K562 (cell line): ENCODE results near the gene MMP17. TPM values are rescaled to one million over a fixed set of nuclear protein-coding genes. Genes with fewer than 3 reads are reported as not detected.

ENCODE experiments used
- ATAC-seq: fragments of 200-7000 bp; cut with Tn5 transposase; 3 replicates; pipeline ENCODE4 v1.9.1; 2020; ENCODE audit warnings: moderate library complexity
- BruUV-seq: library from RNA; stranded (reverse); fragments of 400-500 nt; replicated peaks from 2 replicates; lab custom pipeline; 2021; lab: Mats Ljungman, UMichigan
- CTCF ChIA-PET: fragments of 300-600 bp; formaldehyde crosslinking; extraction: SDS; loops from one replicate; lab custom pipeline; 2021; ENCODE audit warnings: low intra/inter-chr PET ratio; lab: Yijun Ruan, JAX
- POLR2A ChIA-PET: fragments of 300-600, 350-650 bp; sonication (Branson Sonifier 250); formaldehyde crosslinking; extraction: SDS; loops from one replicate; lab custom pipeline; 2021; ENCODE audit warnings: antibody characterized with exemption, inconsistent platforms; lab: Yijun Ruan, JAX
- DNase-seq, 4 experiments: peaks; one replicate each; pipeline versions ENCODE4 v3.0.0 to v3.0.0-alpha.2; 2011 to 2018; ENCODE audit warnings: low spot score in 3 of 4, mixed read lengths in 3 of 4; ENCODE audit errors: extremely low read depth in 1 of 4
- FAIRE-seq: peaks from 2 replicates; lab custom pipeline; 2011; peaks lifted over from hg19 to GRCh38; lab: Jason Lieb, UNC
- H2AFZ ChIP-seq: 2 replicates; pipeline ENCODE4 v1.6.0; 2011; ENCODE audit warnings: low read depth, low read length, control low read depth, inconsistent platforms
- H3K27ac ChIP-seq: fragments of 200-600 bp; 3 replicates; pipeline ENCODE4 v1.8.0; 2011; ENCODE audit warnings: low read depth, mild to moderate bottlenecking, control low read depth, inconsistent platforms, low read length, moderate library complexity, mixed read lengths; ENCODE audit errors: extremely low read depth
- H3K27me3 ChIP-seq, 2 experiments: fragments of 300-600 bp in 1 of 2; 2 replicates in 1 of 2; 3 replicates in 1 of 2; pipeline versions ENCODE4 v1.6.0 to v1.8.0; 2011; ENCODE audit warnings: inconsistent platforms in 2 of 2, low read length in 2 of 2, mild to moderate bottlenecking in 1 of 2, mixed read lengths in 1 of 2, moderate library complexity in 1 of 2; ENCODE audit not compliant: control insufficient read depth in 2 of 2, insufficient read depth in 2 of 2
- H3K36me3 ChIP-seq: fragments of 300-600 bp; 3 replicates; pipeline ENCODE4 v1.8.0; 2011; ENCODE audit warnings: mild to moderate bottlenecking, low read length, inconsistent platforms; ENCODE audit not compliant: control insufficient read depth, insufficient read depth
- H3K4me1 ChIP-seq, 2 experiments: fragments of 200-600 bp in 1 of 2; replicated peaks in 1 of 2; 2 replicates in 1 of 2; 3 replicates in 1 of 2; pipeline versions ENCODE4 v1.5.1 to v1.8.0; 2011; ENCODE audit warnings: inconsistent platforms in 2 of 2, low read length in 2 of 2, mild to moderate bottlenecking in 1 of 2, mixed read lengths in 1 of 2, moderate library complexity in 1 of 2; ENCODE audit not compliant: control insufficient read depth in 2 of 2, insufficient read depth in 2 of 2
- H3K4me2 ChIP-seq: 2 replicates; pipeline ENCODE4 v1.6.1; 2011; ENCODE audit warnings: low read length, control low read depth, inconsistent platforms, mixed read lengths; ENCODE audit not compliant: insufficient read depth
- H3K4me3 ChIP-seq: fragments of 200-600 bp; sonication (generic), shearing (Covaris generic); 2 replicates; pipeline ENCODE4 v1.5.1; 2016; ENCODE audit warnings: control low read depth, inconsistent platforms
- H3K79me2 ChIP-seq: fragments of 200-600 bp; 3 replicates; pipeline ENCODE4 v1.8.0; 2011; ENCODE audit warnings: low read length, inconsistent platforms; ENCODE audit not compliant: control insufficient read depth, insufficient read depth
- H3K9ac ChIP-seq, 2 experiments: 2 replicates each; pipeline versions ENCODE4 v1.6.0 to v1.6.1; 2011; ENCODE audit warnings: low read depth in 2 of 2, low read length in 2 of 2, control low read depth in 1 of 2, inconsistent platforms in 1 of 2, mild to moderate bottlenecking in 1 of 2, mixed read lengths in 1 of 2; ENCODE audit not compliant: insufficient read depth in 1 of 2
- H3K9me1 ChIP-seq: one replicate; pipeline ENCODE4 v1.6.0; 2011; ENCODE audit warnings: inconsistent platforms, mild to moderate bottlenecking, low read length, moderate library complexity; ENCODE audit not compliant: control insufficient read depth, insufficient read depth
- H3K9me3 ChIP-seq: replicated peaks from 2 replicates; pipeline ENCODE4 v1.5.1; 2011; ENCODE audit warnings: low read depth, low read length, inconsistent platforms; ENCODE audit not compliant: control insufficient read depth, insufficient read depth
- H4K20me1 ChIP-seq: replicated peaks from 2 replicates; pipeline ENCODE4 v1.6.1; 2011; ENCODE audit warnings: low read length, inconsistent platforms, mixed read lengths; ENCODE audit not compliant: control insufficient read depth, insufficient read depth
- DDX20 ChIP-seq: fragments of 450-650 bp; IDR thresholded peaks from 2 replicates; pipeline ENCODE4 v1.6.1; 2016; ENCODE audit warnings: missing genetic modification characterization, low read depth, mild to moderate bottlenecking, missing compliant biosample characterization, moderate library complexity
- E2F4 ChIP-seq: sonication (generic); formaldehyde crosslinking; IDR thresholded peaks from 2 replicates; pipeline ENCODE4 v1.8.0; 2022; ENCODE audit warnings: mild to moderate bottlenecking, low read depth, missing genetic modification reagents
- FOXP4 ChIP-seq: sonication (generic); formaldehyde crosslinking; IDR thresholded peaks from 2 replicates; pipeline ENCODE4 v1.8.0; 2022; ENCODE audit warnings: mild to moderate bottlenecking, missing genetic modification reagents, borderline replicate concordance
- LARP7 ChIP-seq: fragments of 450-650 bp; IDR thresholded peaks from 2 replicates; pipeline ENCODE4 v1.6.1; 2016
- NR0B1 ChIP-seq: fragments of 450-650 bp; IDR thresholded peaks from one replicate; pipeline ENCODE4 v1.6.1; 2018; ENCODE audit warnings: mild to moderate bottlenecking, moderate library complexity; ENCODE audit not compliant: partially characterized antibody
- RB1 ChIP-seq: fragments of 450-650 bp; IDR thresholded peaks from 2 replicates; pipeline ENCODE4 v1.6.1; 2017; ENCODE audit warnings: low read depth, mild to moderate bottlenecking
- SNRNP70 ChIP-seq: fragments of 200-400 bp; formaldehyde crosslinking; optimal IDR thresholded peaks from 2 replicates; pipeline ENCODE3; 2017; ENCODE audit warnings: low read depth, low read length
- TAF7 ChIP-seq: fragments of 450-650 bp; IDR thresholded peaks from 2 replicates; pipeline ENCODE4 v1.6.1; 2016; ENCODE audit warnings: missing genetic modification characterization, missing compliant biosample characterization
- ZFPM2 ChIP-seq: fragments of 250-450 bp; sonication (Bioruptor Pico); IDR thresholded peaks from 2 replicates; pipeline ENCODE4 v1.5.1; 2022; ENCODE audit warnings: mild to moderate bottlenecking
- ZNF121 ChIP-seq: sonication (generic); formaldehyde crosslinking; conservative IDR thresholded peaks from 2 replicates; pipeline ENCODE4 v1.8.0; 2022; ENCODE audit warnings: missing genetic modification reagents
- ZNF3 ChIP-seq: fragments of 250-450 bp; sonication (Bioruptor Pico); IDR thresholded peaks from 2 replicates; pipeline ENCODE4 v1.5.0; 2021; ENCODE audit warnings: mild to moderate bottlenecking, moderate library complexity
- ZNF76 ChIP-seq: fragments of 250-450 bp; sonication (Bioruptor Pico); IDR thresholded peaks from 2 replicates; pipeline ENCODE4 v1.4.0; 2020; ENCODE audit warnings: mild to moderate bottlenecking, moderate library complexity, borderline replicate concordance
- WGBS: fragments of 100-300 bp; shearing (Covaris generic); methylation state at CpG from one replicate; pipeline ENCODE4 v1.1.6; 2016; ENCODE audit warnings: low coverage, mixed read lengths; ENCODE audit not compliant: insufficient coverage; ENCODE audit errors: missing lambda C conversion rate; 5-methylcytosine and 5-hydroxymethylcytosine counted together
- in situ Hi-C: fragments of 300-500 bp; cut with MboI; formaldehyde crosslinking; loops from 4 replicates; pipeline ENCODE4 v1.15.0; 2018; ENCODE audit warnings: inconsistent platforms, mixed read lengths
- intact Hi-C: fragments of 100-400 bp; cut with micrococcal nuclease; formaldehyde crosslinking; loops from 2 replicates; pipeline ENCODE4 v1.14.2; 2022
- polyA plus RNA-seq, 8 experiments: library from polyadenylated mRNA; depleted of rRNA in 4 of 8; stranded (reverse) in 5 of 8; unstranded in 3 of 8; fragments of >200 nt; fragmentation: Nextera tagmentation in 2 of 8; fragmentation: Illumina TruSeq in 1 of 8; extraction: Ambion mirVana in 2 of 8; extraction: Trizol in 1 of 8; gene quantifications; 2 replicates each; pipeline versions ENCODE4 v1.2.1 to v1.2.3, GENCODE V29; 2011 to 2014; ENCODE audit warnings: inconsistent platforms in 1 of 8, missing spikeins in 1 of 8
- total RNA-seq, 7 experiments: library from RNA; depleted of rRNA in 6 of 7; stranded (reverse); fragments of >200 nt in 6 of 7; fragmentation: Illumina TruSeq in 2 of 7; extraction: Trizol in 2 of 7; gene quantifications; 2 replicates each; pipeline versions ENCODE4 v1.2.1 to v1.2.3, GENCODE V29; 2011 to 2021; ENCODE audit warnings: low replicate concordance in 1 of 7

MMP17 gene
- total and polyA plus RNA-seq, 9 of the 15 experiments (the other 6 are each of a cell fraction or from before 2014, with no cell fraction given), result 1.1 to 21.2 (median 17.1) TPM; not detected in 2

- no peaks in the 10 kb centered on the region for H3K36me3 ChIP-seq
- H3K4me3 ChIP-seq, result no peak overlapping the region
- in situ Hi-C loops (no loop called here), intact Hi-C loops (no loop called here)
- no peak overlapping the region for H2AFZ ChIP-seq
- no peak for FAIRE-seq
- H3K4me1 ChIP-seq, result peaks cover 0 to 37% of the 10 kb centered on the region in 2 experiments; a peak in 3 of 5 replicates
- no peaks in the 10 kb centered on the region for H3K9me1 ChIP-seq
- no peak for DNase-seq
- no peak overlapping the region for H3K4me2 ChIP-seq
- no peaks in the 10 kb centered on the region for H4K20me1 ChIP-seq
- WGBS, result 81% methylated on average over 38 of the region's 46 CpGs
- no peak for ATAC-seq
- CTCF ChIA-PET, result no interaction called here
- H3K27ac ChIP-seq, result no peak overlapping the region
- no peaks in the 10 kb centered on the region for H3K27me3 ChIP-seq
- no peak overlapping the region for H3K9ac ChIP-seq
- H3K79me2 ChIP-seq, result no peaks in the 10 kb centered on the region
- no peaks in the 10 kb centered on the region for H3K9me3 ChIP-seq
- POLR2A ChIA-PET, result interaction anchor here (0.6 kb wide), 1 partner anchor 19 kb away, joined by 3 read pairs; no protein-coding TSS in a partner anchor
- no TSS peak for BruUV-seq
- TF ChIP-seq RB1 (no peak), TAF7 (tag) (no peak), ZFPM2 (CRISPR knock-in tag) (no peak), LARP7 (no peak), E2F4 (CRISPR knock-in tag) (no peak), ZNF121 (CRISPR knock-in tag) (no peak), ZNF76 (CRISPR knock-in tag) (no peak), NR0B1 (no peak), ZNF3 (CRISPR knock-in tag) (no peak), DDX20 (tag) (no peak), FOXP4 (CRISPR knock-in tag) (no peak), SNRNP70 (no peak)
Measured at GRCh38 chr12:131840643-131841416, 12.6 kb downstream of the MMP17 start.
